HEK293 (cell line): Measurements from ENCODE around the gene C1QL1.
A peak's percentile ranks its signal among the peaks of the same experiment; 100 is the strongest.
"Not testable (repeated sequence)": the region's sequence is repeated elsewhere in the genome, so short reads cannot be mapped to it uniquely, and the experiment has no call there.

Experiments
- CTCF ChIA-PET: fragments of 350-600 bp; formaldehyde crosslinking; extraction: SDS; loops from one replicate; lab custom pipeline; 2021; ENCODE audit warnings: antibody characterized with exemption; lab: Yijun Ruan, JAX
- POLR2A ChIA-PET: fragments of 300-600 bp; formaldehyde crosslinking; extraction: SDS; loops from one replicate; lab custom pipeline; 2020; ENCODE audit warnings: antibody characterized with exemption, inconsistent platforms; lab: Yijun Ruan, JAX
- H3K27ac ChIP-seq: fragments of 200-500 bp; sonication (Bioruptor generic); 2 replicates; pipeline ENCODE4 v1.5.1; 2014; ENCODE audit warnings: low read depth, low read length, control low read depth, inconsistent platforms; ENCODE audit errors: extremely low read depth
- H3K36me3 ChIP-seq, 2 experiments: fragments of 200-500 bp in 1 of 2; sonication (Bioruptor generic) in 1 of 2; 1 replicate in 1 of 2; 2 replicates in 1 of 2; pipeline ENCODE4 v1.5.1; 2014 to 2017; ENCODE audit warnings: inconsistent platforms in 2 of 2, low read length in 2 of 2; ENCODE audit not compliant: control insufficient read depth in 2 of 2, insufficient read depth in 1 of 2
- H3K4me1 ChIP-seq: fragments of 200-500 bp; sonication (Bioruptor generic); 2 replicates; pipeline ENCODE4 v1.5.1; 2014; ENCODE audit warnings: mild to moderate bottlenecking, low read length, inconsistent platforms; ENCODE audit not compliant: control insufficient read depth, insufficient read depth
- H3K4me3 ChIP-seq: 2 replicates; pipeline ENCODE4 v1.5.1; 2011; ENCODE audit warnings: low read depth, mild to moderate bottlenecking, control low read depth, low read length, moderate library complexity
- H3K9me3 ChIP-seq: fragments of 200-500 bp; sonication (Bioruptor generic); 2 replicates; pipeline ENCODE4 v1.5.1; 2014; ENCODE audit warnings: low read depth, low read length, inconsistent platforms; ENCODE audit not compliant: control insufficient read depth, insufficient read depth
- YY2 ChIP-seq: fragments of 450-650 bp; formaldehyde crosslinking; IDR thresholded peaks from 2 replicates; pipeline ENCODE4 v1.5.1; 2016; ENCODE audit warnings: missing biosample characterization, missing genetic modification characterization
- ZBTB11 ChIP-seq: fragments of 450-650 bp; formaldehyde crosslinking; conservative IDR thresholded peaks from 2 replicates; pipeline ENCODE4 v1.5.1; 2016; ENCODE audit warnings: low read depth, missing biosample characterization, missing genetic modification characterization
- ZBTB20 ChIP-seq: fragments of 450-650 bp; formaldehyde crosslinking; IDR thresholded peaks from 2 replicates; pipeline ENCODE4 v1.5.1; 2016; ENCODE audit warnings: missing biosample characterization, missing genetic modification characterization
- ZBTB7A ChIP-seq: fragments of 450-650 bp; formaldehyde crosslinking; IDR thresholded peaks from 2 replicates; pipeline ENCODE4 v1.5.1; 2016; ENCODE audit warnings: low read depth, missing biosample characterization, missing genetic modification characterization
- ZNF138 ChIP-seq: fragments of 450-650 bp; formaldehyde crosslinking; IDR thresholded peaks from 2 replicates; pipeline ENCODE4 v1.5.1; 2016; ENCODE audit warnings: missing biosample characterization, missing genetic modification characterization, borderline replicate concordance
- ZNF324 ChIP-seq: fragments of 450-650 bp; formaldehyde crosslinking; IDR thresholded peaks from 2 replicates; pipeline ENCODE4 v1.5.1; 2016; ENCODE audit warnings: missing biosample characterization, missing genetic modification characterization
- ZNF362 ChIP-seq: fragments of 450-650 bp; formaldehyde crosslinking; IDR thresholded peaks from 2 replicates; pipeline ENCODE4 v1.5.1; 2016; ENCODE audit warnings: missing biosample characterization, missing genetic modification characterization
- ZNF394 ChIP-seq: fragments of 450-650 bp; formaldehyde crosslinking; IDR thresholded peaks from 2 replicates; pipeline ENCODE4 v1.5.1; 2016; ENCODE audit warnings: missing biosample characterization, missing genetic modification characterization, mild to moderate bottlenecking, moderate library complexity, borderline replicate concordance
- ZNF510 ChIP-seq: fragments of 450-650 bp; formaldehyde crosslinking; IDR thresholded peaks from 2 replicates; pipeline ENCODE4 v1.5.1; 2018; ENCODE audit warnings: mild to moderate bottlenecking, missing genetic modification characterization, missing biosample characterization; ENCODE audit not compliant: insufficient replicate concordance
- ZNF514 ChIP-seq: fragments of 450-650 bp; formaldehyde crosslinking; IDR thresholded peaks from 2 replicates; pipeline ENCODE4 v1.5.1; 2016; ENCODE audit warnings: missing biosample characterization, missing genetic modification characterization
- ZNF561 ChIP-seq: fragments of 450-650 bp; IDR thresholded peaks from 2 replicates; pipeline ENCODE4 v1.5.1; 2018; ENCODE audit warnings: missing biosample characterization, missing genetic modification characterization, borderline replicate concordance
- ZNF596 ChIP-seq: fragments of 450-650 bp; IDR thresholded peaks from 2 replicates; pipeline ENCODE4 v1.5.0; 2018; ENCODE audit warnings: missing biosample characterization, mild to moderate bottlenecking, missing genetic modification characterization, moderate library complexity
- ZNF830 ChIP-seq: fragments of 450-650 bp; IDR thresholded peaks from 2 replicates; pipeline ENCODE4 v1.5.0; 2018; ENCODE audit warnings: missing biosample characterization, missing genetic modification characterization, low read depth, mild to moderate bottlenecking, moderate library complexity
- ZSCAN23 ChIP-seq: fragments of 450-650 bp; formaldehyde crosslinking; IDR thresholded peaks from 2 replicates; pipeline ENCODE4 v1.5.1; 2016; ENCODE audit warnings: missing biosample characterization, missing genetic modification characterization
- TF ChIP-seq, protein P1 (sequence below): fragments of 450-650 bp; formaldehyde crosslinking; IDR thresholded peaks from 2 replicates; pipeline ENCODE4 v1.5.1; 2016; ENCODE audit warnings: missing biosample characterization, missing genetic modification characterization

C1QL1 gene

GRCh38 chr17:44947461-44948314 is 20.4 kb downstream of the C1QL1 start, which contains the start of gene KIF18B (continued):
- TF ChIP-seq, protein P1, sequence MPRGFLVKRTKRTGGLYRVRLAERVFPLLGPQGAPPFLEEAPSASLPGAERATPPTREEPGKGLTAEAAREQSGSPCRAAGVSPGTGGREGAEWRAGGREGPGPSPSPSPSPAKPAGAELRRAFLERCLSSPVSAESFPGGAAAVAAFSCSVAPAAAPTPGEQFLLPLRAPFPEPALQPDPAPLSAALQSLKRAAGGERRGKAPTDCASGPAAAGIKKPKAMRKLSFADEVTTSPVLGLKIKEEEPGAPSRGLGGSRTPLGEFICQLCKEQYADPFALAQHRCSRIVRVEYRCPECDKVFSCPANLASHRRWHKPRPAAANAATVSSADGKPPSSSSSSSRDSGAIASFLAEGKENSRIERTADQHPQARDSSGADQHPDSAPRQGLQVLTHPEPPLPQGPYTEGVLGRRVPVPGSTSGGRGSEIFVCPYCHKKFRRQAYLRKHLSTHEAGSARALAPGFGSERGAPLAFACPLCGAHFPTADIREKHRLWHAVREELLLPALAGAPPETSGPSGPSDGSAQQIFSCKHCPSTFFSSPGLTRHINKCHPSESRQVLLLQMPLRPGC (tag by site-specific recombination): peak; percentile 64; the same call in 1 of the 2 replicates
- TF ChIP-seq ZNF324 (tag by site-specific recombination) (peak; percentile 39; the same call in 1 of the 2 replicates), ZNF514 (tag by site-specific recombination) (no peak), ZBTB20 (tag by site-specific recombination) (peak; percentile 42; the same call in 1 of the 2 replicates), ZBTB7A (tag by site-specific recombination) (no peak), ZNF830 (no peak), ZNF596 (tag by site-specific recombination) (0 out of 2 replicates have a peak, but pooled peaks have one; percentile 10), YY2 (tag by site-specific recombination) (no peak), ZNF561 (tag by site-specific recombination) (no peak; the same call in 1 of the 2 replicates), ZSCAN23 (no peak), ZBTB11 (tag by site-specific recombination) (peak; percentile 83), ZNF510 (no peak), ZNF138 (tag by site-specific recombination) (no peak)

DNA sequence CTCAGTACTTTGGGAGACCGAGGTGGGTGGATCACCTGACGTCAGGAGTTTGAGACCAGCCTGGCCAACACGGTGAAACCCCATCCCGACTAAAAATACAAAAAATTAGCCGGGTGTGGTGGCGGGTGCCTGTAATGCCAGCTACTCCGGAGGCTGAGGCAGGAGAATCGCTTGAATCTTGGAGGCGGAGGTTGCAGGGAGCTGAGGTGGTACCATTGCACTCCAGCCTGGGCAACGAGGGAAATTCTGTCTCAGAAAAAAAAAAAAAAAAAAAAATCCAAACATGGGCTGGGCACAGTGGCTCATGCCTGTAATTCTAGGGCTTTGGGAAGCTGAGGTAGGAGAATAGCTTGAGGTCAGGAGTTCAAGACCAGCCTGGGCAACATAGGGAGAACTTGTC is 22.5 kb downstream of the C1QL1 start:
- H3K36me3 ChIP-seq: peaks cover 29 to 39% of the 10 kb centered on the region in 2 experiments

More for the DNA sequence above, 22.5 kb downstream of the C1QL1 start:
- H3K4me3 ChIP-seq, H3K27ac ChIP-seq, H3K4me1 ChIP-seq, H3K9me3 ChIP-seq: not testable (repeated sequence)
- TF ChIP-seq ZNF394 (tag by site-specific recombination) (peak; percentile 56; the same call in 1 of the 2 replicates), ZNF362 (tag by site-specific recombination) (peak; percentile 85)
- CTCF ChIA-PET: interaction anchor here (0.5 to 1.4 kb wide), 5 partner anchors 25 to 190 kb away, joined by 3 to 5 read pairs (median 4); partner anchors contain the start of gene ACBD4
- POLR2A ChIA-PET: interaction anchor here (0.7 kb wide), 1 partner anchor 16 kb away, joined by 3 read pairs; no protein-coding TSS in a partner anchor
